ENCODE results near the gene EXTL1. TPM values are rescaled to one million over a fixed set of nuclear protein-coding genes. Genes with fewer than 3 reads are reported as not detected.

Gene EXTL1
- polyA plus RNA-seq, 1 donor = 0.82 TPM

DNA sequence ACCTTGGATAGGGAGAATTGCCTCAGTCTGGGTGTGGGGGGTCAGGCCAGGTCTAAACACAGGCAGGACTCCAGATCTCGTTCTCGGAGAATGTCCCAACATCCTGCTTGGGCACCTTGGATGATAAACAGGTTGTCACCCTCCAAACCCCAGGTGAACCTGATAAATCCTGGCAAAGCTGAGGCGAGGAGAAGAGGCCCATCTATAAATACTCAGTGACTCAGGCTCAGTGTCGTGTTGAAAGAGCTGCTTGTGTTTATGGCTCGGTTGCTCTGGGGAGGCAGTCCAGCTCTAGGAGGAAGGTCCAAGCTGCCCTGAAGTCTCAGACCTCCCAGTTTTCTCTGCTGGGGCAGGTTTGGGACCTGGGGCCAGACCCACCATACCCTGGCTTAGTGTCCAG is 61.6 kb downstream of the EXTL1 start:
- H3K4me1 ChIP-seq (ENCODE audit: control insufficient read depth, insufficient read depth, low read length) = peaks cover 41% of the 10 kb centered on the region
- peak; percentile 88 to 95 for DNase-seq
- no peaks in the 10 kb centered on the region for H3K36me3 ChIP-seq (ENCODE audit: control insufficient read depth, insufficient read depth, low read length)
- peak overlapping the region; percentile 81 for H3K27ac ChIP-seq (ENCODE audit: low read length)
- WGBS (ENCODE audit: insufficient coverage, low lambda C conversion rate) = no CpG with 5 or more reads among the region's 5 CpGs
- H3K9me3 ChIP-seq (ENCODE audit: control insufficient read depth, low read depth, low read length) = no peaks in the 10 kb centered on the region
- no peaks in the 10 kb centered on the region for H3K27me3 ChIP-seq (ENCODE audit: control insufficient read depth, insufficient read depth, low read length)
- no peak overlapping the region for H3K4me3 ChIP-seq (ENCODE audit: low read length)

DNA sequence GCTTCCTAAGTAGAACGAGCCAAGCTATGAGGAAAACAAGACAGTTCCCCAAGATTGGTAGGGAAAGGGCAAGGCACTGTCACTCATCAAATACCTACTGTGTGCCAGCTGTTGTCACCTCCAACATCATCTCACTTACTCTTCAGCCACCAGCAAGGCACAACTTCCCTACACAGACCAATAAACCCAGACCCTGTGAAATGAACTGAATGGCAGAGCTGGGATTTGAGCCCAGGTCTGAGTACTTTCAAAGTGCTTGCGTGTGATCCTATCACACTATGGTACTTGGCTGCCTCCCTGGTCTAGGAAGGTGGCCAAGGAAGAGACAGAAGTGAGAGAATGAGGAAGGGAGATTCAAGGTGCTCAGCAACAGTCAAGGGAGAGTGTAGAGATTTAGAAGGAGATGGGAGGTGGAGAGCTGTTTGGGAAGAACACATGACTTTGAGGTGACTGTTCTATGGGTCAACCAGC is 62.6 kb downstream of the EXTL1 start:
- Histone ChIP-seq H3K4me3 (ENCODE audit: low read length) (no peak overlapping the region), H3K27ac (ENCODE audit: low read length) (peak overlapping the region; percentile 81), H3K27me3 (ENCODE audit: control insufficient read depth, insufficient read depth, low read length) (no peaks in the 10 kb centered on the region), H3K4me1 (ENCODE audit: control insufficient read depth, insufficient read depth, low read length) (peaks cover 34% of the 10 kb centered on the region), H3K36me3 (ENCODE audit: control insufficient read depth, insufficient read depth, low read length) (no peaks in the 10 kb centered on the region), H3K9me3 (ENCODE audit: control insufficient read depth, low read depth, low read length) (no peaks in the 10 kb centered on the region)
- DNase-seq = no peak
- no CpG with 5 or more reads among the region's 2 CpGs for WGBS (ENCODE audit: insufficient coverage, low lambda C conversion rate)

DNA sequence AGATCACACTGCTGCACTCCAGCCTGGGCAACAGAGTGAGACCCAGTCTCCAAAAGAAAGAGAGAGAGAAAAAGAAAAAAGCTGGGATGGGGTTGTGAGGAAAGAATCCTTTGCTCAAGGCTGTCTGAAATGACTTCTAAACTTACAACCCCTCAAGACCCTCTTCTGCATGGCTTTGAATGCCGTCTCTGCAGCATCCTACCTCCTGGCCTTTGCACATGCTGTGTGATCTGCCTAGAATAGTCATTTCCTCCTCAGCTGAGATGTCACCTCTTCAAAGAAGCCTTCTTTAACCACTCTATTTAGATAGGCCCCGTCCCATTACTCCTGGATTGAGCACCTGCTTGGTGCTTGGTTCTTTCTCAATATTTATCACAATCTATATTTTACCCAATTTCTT is 63.3 kb downstream of the EXTL1 start:
- DNase-seq = no peak
- peaks cover 27% of the 10 kb centered on the region for H3K4me1 ChIP-seq (ENCODE audit: control insufficient read depth, insufficient read depth, low read length)
- H3K27ac ChIP-seq (ENCODE audit: low read length) = no peak overlapping the region
- H3K36me3 ChIP-seq (ENCODE audit: control insufficient read depth, insufficient read depth, low read length) = no peaks in the 10 kb centered on the region
- WGBS (ENCODE audit: insufficient coverage, low lambda C conversion rate) = no CpG with 5 or more reads among the region's 2 CpGs
- H3K9me3 ChIP-seq (ENCODE audit: control insufficient read depth, low read depth, low read length) = no peaks in the 10 kb centered on the region
- H3K27me3 ChIP-seq (ENCODE audit: control insufficient read depth, insufficient read depth, low read length) = no peaks in the 10 kb centered on the region
- H3K4me3 ChIP-seq (ENCODE audit: low read length) = no peak overlapping the region

Other genes starting within 250 kb of the EXTL1 start
- 62.9 TPM for gene SELENON, start 221.6 kb upstream of the EXTL1 start, polyA plus RNA-seq
- gene MTFR1L, start 201.8 kb upstream of the EXTL1 start, polyA plus RNA-seq = 69.8 TPM
- 2.0 TPM for gene AUNIP, start 162.3 kb upstream of the EXTL1 start, polyA plus RNA-seq
- 42.9 TPM for gene PAQR7, start 146.1 kb upstream of the EXTL1 start, polyA plus RNA-seq
- gene STMN1, start 115.4 kb upstream of the EXTL1 start, polyA plus RNA-seq = 417 TPM
- gene PAFAH2, start 23.7 kb upstream of the EXTL1 start, polyA plus RNA-seq = 20.7 TPM
- 24.9 TPM for gene SLC30A2, start 24.3 kb downstream of the EXTL1 start, polyA plus RNA-seq
- 6.4 TPM for gene TRIM63, start 45.9 kb downstream of the EXTL1 start, polyA plus RNA-seq
- gene PDIK1L, start 90.0 kb downstream of the EXTL1 start, polyA plus RNA-seq = 12.7 TPM
- gene FAM110D, start 137.3 kb downstream of the EXTL1 start, polyA plus RNA-seq = 0.51 TPM
- gene C1orf232, start 147.2 kb downstream of the EXTL1 start, polyA plus RNA-seq = not detected
- gene ZNF593, start 148.1 kb downstream of the EXTL1 start, polyA plus RNA-seq = 30.4 TPM
- 1.2 TPM for gene ZNF593OS, start 150.1 kb downstream of the EXTL1 start, polyA plus RNA-seq
- 109 TPM for gene CNKSR1, start 155.7 kb downstream of the EXTL1 start, polyA plus RNA-seq
- 0.12 TPM for gene CATSPER4, start 168.8 kb downstream of the EXTL1 start, polyA plus RNA-seq
- 11.7 TPM for gene CEP85, start 212.4 kb downstream of the EXTL1 start, polyA plus RNA-seq

All from large intestine (tissue), 3 donors.